K562 (cell line): ENCODE data around the gene SNAI1. TPM values are rescaled to one million over a fixed set of nuclear protein-coding genes. Genes with fewer than 3 reads are reported as not detected.

Source experiments
- MED1 ChIP-seq: sonication (generic); formaldehyde crosslinking; IDR thresholded peaks from 2 replicates; pipeline ENCODE4 v1.8.1; 2023; ENCODE audit warnings: missing genetic modification reagents, borderline replicate concordance
- MTA1 ChIP-seq: fragments of 450-650 bp; IDR thresholded peaks from 2 replicates; pipeline ENCODE4 v1.6.1; 2017; ENCODE audit warnings: borderline replicate concordance
- RHOXF2B ChIP-seq: fragments of 250-450 bp; sonication (Bioruptor Pico); conservative IDR thresholded peaks from 2 replicates; pipeline ENCODE4 v1.5.1; 2021
- TGIF2 ChIP-seq: sonication (generic); formaldehyde crosslinking; IDR thresholded peaks from 2 replicates; pipeline ENCODE4 v1.8.1; 2022; ENCODE audit warnings: mild to moderate bottlenecking, missing genetic modification reagents, moderate library complexity
- polyA plus RNA-seq, 8 experiments: library from polyadenylated mRNA; depleted of rRNA in 4 of 8; stranded (reverse) in 5 of 8; unstranded in 3 of 8; fragments of >200 nt; fragmentation: Nextera tagmentation in 2 of 8; fragmentation: Illumina TruSeq in 1 of 8; extraction: Ambion mirVana in 2 of 8; extraction: Trizol in 1 of 8; gene quantifications; 2 replicates each; pipeline versions ENCODE4 v1.2.1 to v1.2.3, GENCODE V29; 2011 to 2014; ENCODE audit warnings: inconsistent platforms in 1 of 8, missing spikeins in 1 of 8
- total RNA-seq, 7 experiments: library from RNA; depleted of rRNA in 6 of 7; stranded (reverse); fragments of >200 nt in 6 of 7; fragmentation: Illumina TruSeq in 2 of 7; extraction: Trizol in 2 of 7; gene quantifications; 2 replicates each; pipeline versions ENCODE4 v1.2.1 to v1.2.3, GENCODE V29; 2011 to 2021; ENCODE audit warnings: low replicate concordance in 1 of 7
- TF ChIP-seq, protein P1 (sequence below), 2 experiments: fragments of 150-350 bp in 1 of 2; IDR thresholded peaks; 2 replicates each; pipeline ENCODE4 v1.6.1; 2012 to 2016; ENCODE audit warnings: low read depth in 2 of 2, low read length in 2 of 2, mild to moderate bottlenecking in 1 of 2, moderate library complexity in 1 of 2
- TF ChIP-seq, protein P2 (sequence below): fragments of 450-650 bp; IDR thresholded peaks from 2 replicates; pipeline ENCODE4 v1.6.1; 2017; ENCODE audit warnings: mild to moderate bottlenecking, moderate library complexity

Gene SNAI1
- total and polyA plus RNA-seq, 9 of the 15 experiments (the other 6 are each of a cell fraction or from before 2014, with no cell fraction given) = 0.32 to 11.6 (median 2.0) TPM

DNA sequence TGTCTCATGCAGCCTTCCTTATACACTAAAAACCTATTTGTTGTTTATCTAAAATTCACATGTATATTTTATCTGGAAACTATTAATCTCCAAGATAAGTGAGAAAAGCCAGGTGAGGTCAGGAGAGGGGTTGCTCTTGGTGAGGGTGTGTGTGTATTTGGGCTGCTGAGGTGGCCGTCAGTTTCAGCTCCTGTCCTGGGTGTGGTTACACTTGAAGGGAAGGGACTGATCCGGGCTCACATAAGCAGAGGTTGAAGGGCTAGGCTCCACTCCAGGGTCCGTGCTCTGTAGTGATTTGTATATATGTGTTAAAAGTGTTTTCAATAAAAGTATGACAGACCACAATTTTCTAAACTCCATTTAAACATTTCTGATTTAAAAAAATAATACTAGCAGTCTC is 13.5 kb upstream of the SNAI1 start (continued):
- TF ChIP-seq, protein P1, sequence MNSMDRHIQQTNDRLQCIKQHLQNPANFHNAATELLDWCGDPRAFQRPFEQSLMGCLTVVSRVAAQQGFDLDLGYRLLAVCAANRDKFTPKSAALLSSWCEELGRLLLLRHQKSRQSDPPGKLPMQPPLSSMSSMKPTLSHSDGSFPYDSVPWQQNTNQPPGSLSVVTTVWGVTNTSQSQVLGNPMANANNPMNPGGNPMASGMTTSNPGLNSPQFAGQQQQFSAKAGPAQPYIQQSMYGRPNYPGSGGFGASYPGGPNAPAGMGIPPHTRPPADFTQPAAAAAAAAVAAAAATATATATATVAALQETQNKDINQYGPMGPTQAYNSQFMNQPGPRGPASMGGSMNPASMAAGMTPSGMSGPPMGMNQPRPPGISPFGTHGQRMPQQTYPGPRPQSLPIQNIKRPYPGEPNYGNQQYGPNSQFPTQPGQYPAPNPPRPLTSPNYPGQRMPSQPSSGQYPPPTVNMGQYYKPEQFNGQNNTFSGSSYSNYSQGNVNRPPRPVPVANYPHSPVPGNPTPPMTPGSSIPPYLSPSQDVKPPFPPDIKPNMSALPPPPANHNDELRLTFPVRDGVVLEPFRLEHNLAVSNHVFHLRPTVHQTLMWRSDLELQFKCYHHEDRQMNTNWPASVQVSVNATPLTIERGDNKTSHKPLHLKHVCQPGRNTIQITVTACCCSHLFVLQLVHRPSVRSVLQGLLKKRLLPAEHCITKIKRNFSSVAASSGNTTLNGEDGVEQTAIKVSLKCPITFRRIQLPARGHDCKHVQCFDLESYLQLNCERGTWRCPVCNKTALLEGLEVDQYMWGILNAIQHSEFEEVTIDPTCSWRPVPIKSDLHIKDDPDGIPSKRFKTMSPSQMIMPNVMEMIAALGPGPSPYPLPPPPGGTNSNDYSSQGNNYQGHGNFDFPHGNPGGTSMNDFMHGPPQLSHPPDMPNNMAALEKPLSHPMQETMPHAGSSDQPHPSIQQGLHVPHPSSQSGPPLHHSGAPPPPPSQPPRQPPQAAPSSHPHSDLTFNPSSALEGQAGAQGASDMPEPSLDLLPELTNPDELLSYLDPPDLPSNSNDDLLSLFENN (IDR thresholded peaks at IDR 0.05; ENCODE audit: low read depth in 2 of 2, low read length in 2 of 2) = no peak
- TF ChIP-seq TGIF2 (CRISPR knock-in tag) = no peak
- no peak for TF ChIP-seq RHOXF2B (CRISPR knock-in tag)
- TF ChIP-seq, protein P2, sequence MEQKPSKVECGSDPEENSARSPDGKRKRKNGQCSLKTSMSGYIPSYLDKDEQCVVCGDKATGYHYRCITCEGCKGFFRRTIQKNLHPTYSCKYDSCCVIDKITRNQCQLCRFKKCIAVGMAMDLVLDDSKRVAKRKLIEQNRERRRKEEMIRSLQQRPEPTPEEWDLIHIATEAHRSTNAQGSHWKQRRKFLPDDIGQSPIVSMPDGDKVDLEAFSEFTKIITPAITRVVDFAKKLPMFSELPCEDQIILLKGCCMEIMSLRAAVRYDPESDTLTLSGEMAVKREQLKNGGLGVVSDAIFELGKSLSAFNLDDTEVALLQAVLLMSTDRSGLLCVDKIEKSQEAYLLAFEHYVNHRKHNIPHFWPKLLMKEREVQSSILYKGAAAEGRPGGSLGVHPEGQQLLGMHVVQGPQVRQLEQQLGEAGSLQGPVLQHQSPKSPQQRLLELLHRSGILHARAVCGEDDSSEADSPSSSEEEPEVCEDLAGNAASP = no peak
- TF ChIP-seq MED1 (CRISPR knock-in tag) = no peak
- no peak for TF ChIP-seq MTA1
